ENCODE measurements around the gene AKAP7.
"Not testable (repeated sequence)": the region's sequence is repeated elsewhere in the genome, so short reads cannot be mapped to it uniquely, and the experiment has no call there.

AKAP7 gene

DNA sequence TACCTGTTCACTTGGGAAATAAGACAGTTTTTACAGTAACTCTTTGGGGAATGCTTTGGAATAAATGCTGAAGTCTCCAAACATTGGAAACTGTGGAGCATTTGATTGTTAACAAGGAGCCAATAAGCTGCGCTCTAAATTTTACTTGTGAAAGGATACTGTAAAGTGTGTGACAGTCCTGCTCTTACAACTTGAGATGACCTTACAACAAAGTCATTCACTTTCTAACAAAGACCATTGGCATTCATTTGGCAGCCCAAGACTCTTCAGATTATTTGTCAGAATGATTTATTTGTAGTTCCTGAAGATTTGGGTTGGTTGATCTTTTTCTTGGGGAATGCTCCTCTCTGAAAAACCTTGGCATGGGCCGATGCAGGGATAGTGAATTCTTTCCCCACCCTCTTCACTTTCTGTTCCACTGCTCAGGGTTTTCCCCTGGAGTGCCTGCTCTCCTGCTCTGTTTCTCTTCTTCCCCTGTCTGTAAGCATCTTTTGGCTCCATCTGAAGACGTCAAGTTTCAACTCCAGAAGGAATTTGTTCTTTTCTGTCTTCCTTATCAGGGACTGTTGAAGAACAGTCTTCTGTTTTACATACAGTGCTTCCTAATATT lies 116.4 kb downstream of the AKAP7 start:
- no peak for DNase-seq (ENCODE audit: low read depth)

GRCh38 chr6:131255434-131255833 lies 120.2 kb downstream of the AKAP7 start:
- no peak for DNase-seq (ENCODE audit: low read depth)

GRCh38 chr6:131255911-131256310 lies 120.6 kb downstream of the AKAP7 start:
- DNase-seq (ENCODE audit: low read depth) = peak; percentile 3

- DNase-seq (ENCODE audit: low read depth) = no peak
These were observed 121.8 kb downstream of the AKAP7 start for GRCh38 chr6:131257104-131257503.

GRCh38 chr6:131258010-131258652 lies 122.9 kb downstream of the AKAP7 start:
- no peak for DNase-seq (ENCODE audit: low read depth)

DNA sequence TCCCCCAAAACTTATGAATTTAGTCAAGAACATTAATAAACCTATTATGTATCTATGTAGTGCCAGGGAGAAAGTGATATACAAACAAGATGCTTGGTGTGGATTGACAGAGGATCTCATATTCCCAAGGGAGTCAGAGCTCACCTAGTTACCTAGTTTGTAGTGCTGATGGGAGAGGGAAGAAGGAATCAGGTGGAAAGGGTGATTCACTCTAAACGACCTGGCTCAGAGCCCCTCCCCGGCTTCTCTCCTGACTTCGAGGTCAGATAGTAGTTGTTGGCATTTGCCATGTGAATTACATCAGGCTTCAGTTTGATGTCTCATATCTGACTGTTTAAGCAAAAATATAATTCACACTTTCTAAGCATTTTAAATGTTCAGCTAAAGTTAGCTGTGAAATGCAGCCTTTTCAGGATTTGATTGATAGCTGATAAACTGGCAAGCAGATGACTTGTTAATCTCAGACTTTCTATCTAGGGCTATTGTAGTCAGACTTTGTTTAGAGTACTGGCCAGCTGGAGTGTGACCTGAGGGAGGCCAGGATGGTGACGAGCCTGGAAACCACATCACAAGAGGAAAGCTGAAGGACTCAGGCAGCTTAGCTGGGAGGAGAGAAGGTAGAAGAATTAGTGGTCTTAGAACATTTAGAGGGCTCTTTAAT lies 123.7 kb downstream of the AKAP7 start:
- DNase-seq (ENCODE audit: low read depth) = no peak

DNA sequence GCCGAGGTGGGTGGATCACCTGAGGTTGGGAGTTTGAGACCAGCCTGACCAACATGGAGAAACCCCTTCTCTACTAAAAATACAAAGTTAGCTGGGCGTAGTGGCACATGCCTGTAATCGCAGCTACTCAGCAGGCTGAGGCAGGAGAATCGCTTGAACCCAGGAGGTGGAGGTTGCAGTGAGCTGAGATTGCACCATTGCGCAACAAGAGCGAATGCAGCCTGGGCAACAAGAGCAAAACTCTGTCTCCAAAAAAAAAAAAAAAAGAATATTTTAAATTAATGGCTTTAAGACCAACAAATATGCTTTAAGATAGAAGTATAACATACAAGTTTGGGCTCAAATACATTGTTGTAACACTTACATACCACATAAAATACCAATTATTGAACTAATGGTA lies 125.7 kb downstream of the AKAP7 start:
- DNase-seq (ENCODE audit: low read depth) = not testable (repeated sequence)

DNA sequence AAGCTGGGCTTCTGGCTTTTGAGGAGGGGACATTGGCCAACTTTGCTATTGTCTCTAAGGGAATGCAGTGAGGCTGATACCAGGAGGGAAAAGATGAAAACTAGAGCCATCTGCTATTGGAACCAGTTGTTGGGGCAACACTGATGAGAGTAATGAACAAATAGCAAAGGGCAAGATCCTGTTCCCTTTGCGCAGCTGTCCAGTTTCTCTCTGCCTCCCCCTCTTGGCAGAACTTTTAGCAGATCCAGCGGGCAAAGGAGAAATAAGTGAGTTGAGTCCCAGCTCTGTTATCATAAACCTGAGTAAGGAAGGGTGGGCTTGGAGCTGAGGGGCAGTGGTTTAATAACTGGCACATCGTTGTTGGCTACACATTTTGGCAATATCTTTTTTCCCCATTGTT lies 126.8 kb downstream of the AKAP7 start:
- no peak for DNase-seq (ENCODE audit: low read depth)

DNA sequence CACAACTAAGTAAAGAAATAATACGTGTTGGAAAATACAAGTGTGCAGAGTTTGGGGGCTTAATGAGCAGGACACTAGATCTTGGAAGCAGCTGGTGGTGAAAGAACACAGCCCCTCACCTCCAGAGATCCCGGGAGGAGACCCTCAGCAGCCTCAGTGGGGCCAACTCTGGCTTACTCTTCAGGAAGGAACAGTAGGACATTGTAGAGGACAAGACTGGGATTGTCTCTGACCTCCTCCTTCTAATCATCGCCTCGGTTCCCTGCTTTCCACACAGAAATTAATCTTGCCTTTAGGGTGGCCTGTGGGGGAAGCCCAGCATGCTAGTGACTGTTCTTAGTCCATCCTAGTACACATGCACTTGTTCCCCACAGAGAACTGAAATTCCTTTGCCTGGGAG lies 130.7 kb downstream of the AKAP7 start:
- no peak for DNase-seq (ENCODE audit: low read depth)

DNA sequence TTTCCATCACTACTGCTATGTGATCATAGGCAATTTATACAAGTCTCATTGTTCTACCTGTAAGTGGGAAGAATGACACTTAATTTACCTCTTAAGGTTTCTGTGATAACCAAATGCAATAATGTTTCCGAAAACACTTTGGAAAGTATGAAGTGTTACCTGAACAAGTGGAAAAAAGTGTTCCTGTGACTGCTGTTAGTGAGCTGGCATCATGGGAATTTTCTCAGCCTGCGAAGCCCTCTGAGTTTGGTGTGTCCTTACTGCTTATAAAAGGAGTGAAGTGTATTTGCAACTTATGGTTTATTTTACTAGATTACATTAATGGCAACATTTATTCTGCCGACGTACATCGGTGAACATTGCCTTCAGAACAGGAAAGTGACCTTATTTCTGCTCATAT lies 133.0 kb downstream of the AKAP7 start:
- DNase-seq (ENCODE audit: low read depth) = no peak

DNA sequence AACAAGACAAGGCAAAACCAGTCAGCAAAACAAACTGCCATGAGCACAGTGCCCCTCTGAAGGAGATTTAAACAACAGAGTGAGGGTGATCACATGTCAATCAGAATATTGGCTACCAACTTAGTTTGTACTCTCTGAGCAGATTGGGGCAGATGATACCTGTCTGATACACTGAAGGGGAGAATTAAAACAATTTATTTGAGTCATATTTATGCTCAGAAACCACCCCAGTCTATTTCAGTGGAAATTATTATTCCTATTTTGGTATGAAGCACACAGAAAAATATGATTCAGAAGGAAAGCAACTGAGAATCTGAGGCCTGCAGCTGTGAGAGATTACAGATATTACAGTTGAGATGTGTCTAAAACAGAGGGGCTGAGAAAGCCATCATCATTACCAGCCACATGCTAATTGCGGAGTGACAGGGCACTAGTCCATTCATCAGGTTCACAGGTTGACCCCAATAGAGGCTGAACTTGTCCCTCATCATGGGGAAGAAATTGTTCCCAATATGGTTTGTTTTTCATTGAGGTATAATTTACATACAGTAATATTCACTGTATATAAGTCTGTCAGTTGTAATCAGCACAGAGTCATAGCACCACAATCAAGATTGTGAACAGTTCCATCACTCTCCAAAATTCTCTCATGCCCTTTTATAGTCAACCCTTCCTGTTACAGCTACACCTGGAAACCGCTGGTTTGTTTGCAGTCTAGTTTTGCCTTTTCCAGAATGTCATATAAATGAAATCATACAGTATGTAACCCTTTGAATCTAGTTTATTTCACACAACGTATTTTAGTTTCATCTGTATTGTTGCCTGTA lies 134.5 kb downstream of the AKAP7 start:
- no peak for DNase-seq (ENCODE audit: low read depth)

DNA sequence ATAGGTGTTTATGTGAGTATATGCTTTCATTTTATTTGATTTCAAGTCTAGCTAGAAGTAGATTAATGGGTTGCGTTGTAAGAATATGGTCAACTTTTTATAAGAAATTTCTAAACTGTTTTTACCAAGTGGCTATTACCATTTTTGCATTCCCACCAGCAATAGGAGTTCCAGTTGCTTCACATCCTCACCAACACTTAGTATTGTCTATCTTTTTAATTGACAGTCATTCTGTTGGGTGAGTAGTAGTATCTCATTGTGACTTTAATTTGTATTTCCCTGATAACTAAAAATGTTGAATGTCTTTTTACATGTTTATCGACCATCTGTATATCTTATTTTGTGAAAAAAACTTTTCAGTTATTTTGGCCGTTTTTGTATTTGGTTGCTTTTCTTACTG lies 135.3 kb downstream of the AKAP7 start:
- no peak for DNase-seq (ENCODE audit: low read depth)

- DNase-seq (ENCODE audit: low read depth) = no peak
These were observed 140.0 kb downstream of the AKAP7 start for GRCh38 chr6:131275273-131275672.

DNA sequence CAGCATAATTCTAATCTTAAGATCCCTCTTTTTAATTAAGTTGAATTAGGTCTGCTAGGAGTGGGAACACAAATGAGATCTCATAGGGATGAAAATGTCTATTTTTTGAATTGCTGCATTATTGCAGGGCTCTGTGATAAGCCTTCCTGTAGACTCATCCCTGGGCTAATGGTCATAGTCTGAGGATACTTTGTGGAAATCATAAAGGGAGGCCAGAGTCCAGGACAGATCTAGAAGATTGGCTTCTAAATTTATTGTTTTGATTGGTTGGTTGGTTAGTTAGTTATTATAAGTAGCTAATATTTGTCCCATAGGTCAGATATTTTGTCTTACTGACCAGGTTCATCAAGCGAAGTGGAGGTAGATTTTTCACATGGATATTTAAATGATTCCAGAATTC lies 142.3 kb downstream of the AKAP7 start:
- no peak for DNase-seq (ENCODE audit: low read depth)

DNA sequence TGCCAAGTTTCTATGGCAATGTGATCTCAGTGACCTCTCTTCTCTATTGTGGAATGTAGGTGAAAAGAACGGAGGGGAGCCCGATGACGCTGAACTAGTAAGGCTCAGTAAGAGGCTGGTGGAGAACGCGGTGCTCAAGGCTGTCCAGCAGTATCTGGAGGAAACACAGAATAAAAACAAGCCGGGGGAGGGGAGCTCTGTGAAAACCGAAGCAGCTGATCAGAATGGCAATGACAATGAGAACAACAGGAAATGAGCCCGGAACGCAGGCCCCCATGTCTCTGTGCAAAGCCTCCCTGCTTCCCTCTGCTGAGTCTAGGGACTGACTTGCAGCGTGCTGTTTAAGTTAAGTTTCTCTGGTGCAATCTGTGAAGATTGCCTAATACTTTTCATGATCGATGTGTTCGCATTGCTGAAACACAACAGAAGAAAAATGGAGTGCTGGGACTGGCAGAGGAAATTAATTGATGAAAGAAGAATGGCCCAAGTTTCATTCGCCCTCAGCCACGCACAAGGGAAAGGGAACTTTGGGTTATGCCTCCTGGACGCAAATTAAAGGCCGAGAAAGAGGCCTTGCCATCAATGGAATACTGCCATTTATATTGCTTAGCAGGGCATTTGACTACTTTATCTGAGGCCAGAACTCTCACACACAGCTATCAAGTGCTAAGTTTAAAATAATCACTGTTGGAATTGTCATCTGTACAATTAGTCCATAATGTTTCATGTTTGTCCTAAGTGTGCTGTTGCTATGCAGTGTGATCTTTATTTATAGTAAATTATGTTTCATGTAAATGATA lies 146.4 kb downstream of the AKAP7 start:
- DNase-seq (ENCODE audit: low read depth) = no peak

DNA sequence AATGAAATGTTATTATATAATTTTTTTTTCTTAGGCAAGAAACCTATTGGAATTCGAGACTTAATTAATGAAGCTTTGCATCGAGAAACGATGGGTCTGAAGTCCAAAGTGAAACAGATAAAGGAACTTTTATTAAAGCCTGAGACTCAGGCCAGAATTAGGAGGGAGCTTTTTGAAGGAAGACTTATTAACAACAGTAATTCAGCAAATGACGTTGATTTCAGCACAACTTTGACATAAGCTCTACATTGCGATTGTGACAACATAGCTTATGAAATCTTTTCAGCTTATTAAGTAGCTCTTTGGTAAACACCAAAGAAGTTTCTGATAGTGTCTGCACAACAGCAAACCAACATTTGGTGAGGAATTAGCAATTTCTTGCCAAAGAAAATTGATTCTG lies 147.1 kb downstream of the AKAP7 start:
- DNase-seq (ENCODE audit: low read depth) = no peak

- DNase-seq (ENCODE audit: low read depth) = no peak
These were observed 148.4 kb downstream of the AKAP7 start for GRCh38 chr6:131283466-131284175.

GRCh38 chr6:131285548-131285947 lies 150.3 kb downstream of the AKAP7 start:
- DNase-seq (ENCODE audit: low read depth) = no peak

- DNase-seq (ENCODE audit: low read depth) = no peak
These were observed 151.3 kb downstream of the AKAP7 start for GRCh38 chr6:131286469-131287040.

GRCh38 chr6:131288214-131288613 lies 152.9 kb downstream of the AKAP7 start:
- DNase-seq (ENCODE audit: low read depth) = no peak

DNA sequence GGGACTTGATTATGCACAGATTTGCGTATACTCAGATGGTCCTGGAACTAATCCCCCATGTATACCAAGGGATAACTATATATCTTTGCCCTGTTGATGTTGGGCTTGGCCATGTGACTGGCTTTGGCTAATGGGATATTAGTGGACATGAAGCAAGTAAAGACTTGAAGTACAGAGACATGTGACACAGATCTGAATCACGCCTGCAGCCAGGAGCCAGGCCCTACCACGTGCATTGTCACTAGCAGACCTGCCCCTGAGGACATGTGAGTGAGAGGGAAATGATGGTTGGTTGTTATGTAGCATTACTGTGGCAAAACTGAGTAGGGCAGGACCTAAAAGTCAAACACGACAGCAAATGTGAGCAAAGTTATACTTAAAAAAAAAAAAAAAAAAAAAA lies 155.7 kb downstream of the AKAP7 start:
- no peak for DNase-seq (ENCODE audit: low read depth)
